SK-N-MC (cell line): ENCODE results near the gene PKM.

Experiments
- EZH2 ChIP-seq: fragments of 200-600 bp; sonication (generic); IDR thresholded peaks from one replicate; pipeline ENCODE4 v1.6.1; 2017; ENCODE audit warnings: antibody characterized with exemption
- POLR2AphosphoS5 ChIP-seq: IDR thresholded peaks from 2 replicates; pipeline ENCODE4 v1.6.1; 2012; ENCODE audit warnings: mild to moderate bottlenecking, low read depth, low read length, borderline replicate concordance

- no peak for TF ChIP-seq EZH2
- TF ChIP-seq POLR2AphosphoS5 = no peak
Measured at GRCh38 chr15:72156928-72157327, 74.1 kb downstream of the PKM start.
